Measurements from ENCODE around the gene THBS4. TPM values are rescaled to one million over a fixed set of nuclear protein-coding genes. Genes with fewer than 3 reads are reported as not detected.

The THBS4 gene
- total RNA-seq, 1 experiment from 2014 or later: 11.8 TPM

GRCh38 chr5:80042330-80042729 lies 7.2 kb downstream of the THBS4 start:
- DNase-seq (ENCODE audit: low spot score) (no peak), ATAC-seq (no peak)
- H3K27me3 Mint-ChIP-seq (ENCODE audit: low read depth): peaks cover 3% of the 10 kb centered on the region
- no peak overlapping the region for H3K27ac Mint-ChIP-seq
- ChIA-PET CTCF (no interaction called here), POLR2A (interaction anchor here (0.5 kb wide), 1 partner anchor 93 kb away, joined by 3 read pairs; no protein-coding TSS in a partner anchor)
- no peaks in the 10 kb centered on the region for H3K4me1 Mint-ChIP-seq
- TF ChIP-seq SMAD4 (CRISPR knock-in tag; IDR thresholded peaks at IDR 0.05) (no peak), FOXJ3 (CRISPR knock-in tag; IDR thresholded peaks at IDR 0.05; ENCODE audit: borderline replicate concordance) (no peak), ZNF281 (CRISPR knock-in tag; IDR thresholded peaks at IDR 0.05) (no peak), AR (CRISPR knock-in tag; IDR thresholded peaks at IDR 0.05) (no peak), SOX15 (CRISPR knock-in tag; IDR thresholded peaks at IDR 0.05) (no peak), ZNF121 (CRISPR knock-in tag; IDR thresholded peaks at IDR 0.05) (no peak), ESRRA (CRISPR knock-in tag; IDR thresholded peaks at IDR 0.05; ENCODE audit: borderline replicate concordance) (no peak), ETV6 (CRISPR knock-in tag; IDR thresholded peaks at IDR 0.05) (no peak), ATF2 (CRISPR knock-in tag; IDR thresholded peaks at IDR 0.05; ENCODE audit: borderline replicate concordance, low read depth) (no peak), EMX1 (CRISPR knock-in tag; IDR thresholded peaks at IDR 0.05) (no peak), ZNF219 (CRISPR knock-in tag; IDR thresholded peaks at IDR 0.05; ENCODE audit: borderline replicate concordance) (no peak)
- no peaks in the 10 kb centered on the region for H3K9me3 Mint-ChIP-seq
- H3K36me3 Mint-ChIP-seq: no peaks in the 10 kb centered on the region
- no peak overlapping the region for H3K4me3 Mint-ChIP-seq

- ChIA-PET POLR2A (no interaction called here), CTCF (no interaction called here)
- Mint-ChIP-seq H3K27ac (no peak overlapping the region), H3K36me3 (no peaks in the 10 kb centered on the region), H3K4me1 (no peaks in the 10 kb centered on the region), H3K4me3 (no peak overlapping the region), H3K9me3 (no peaks in the 10 kb centered on the region), H3K27me3 (ENCODE audit: low read depth) (no peaks in the 10 kb centered on the region)
- no peak for TF ChIP-seq MXD4 (CRISPR knock-in tag; IDR thresholded peaks at IDR 0.05; ENCODE audit: borderline replicate concordance)
- no peak for TF ChIP-seq ZNF281 (CRISPR knock-in tag; IDR thresholded peaks at IDR 0.05)
- TF ChIP-seq CREB1 (CRISPR knock-in tag; IDR thresholded peaks at IDR 0.05): no peak
- no peak for TF ChIP-seq ATF6 (CRISPR knock-in tag; IDR thresholded peaks at IDR 0.05)
- no peak for TF ChIP-seq FOXP4 (CRISPR knock-in tag; IDR thresholded peaks at IDR 0.05)
- no peak for TF ChIP-seq GABPB1 (CRISPR knock-in tag; IDR thresholded peaks at IDR 0.05)
- TF ChIP-seq IRF1 (CRISPR knock-in tag; IDR thresholded peaks at IDR 0.05): no peak
- no peak for ATAC-seq
- no peak for DNase-seq (ENCODE audit: low spot score)
Measured at GRCh38 chr5:80043187-80043586, 8.0 kb downstream of the THBS4 start.
